Activated CD4-positive, CD25-positive, alpha-beta regulatory T cell treated with anti-CD3 and anti-CD28 coated beads, Interleukin-2, amount 50 U/mL, for 24 hours (primary cell): ENCODE measurements around the gene PLCH2.

ENCODE experiments used
- ATAC-seq, 2 donors: fragments of 150-1000 bp; cut with Tn5 transposase; one replicate each; pipeline ENCODE4 v1.10.0; 2021; ENCODE audit warnings: mild to moderate bottlenecking in 1 of 2, moderate library complexity in 1 of 2

The PLCH2 gene

DNA sequence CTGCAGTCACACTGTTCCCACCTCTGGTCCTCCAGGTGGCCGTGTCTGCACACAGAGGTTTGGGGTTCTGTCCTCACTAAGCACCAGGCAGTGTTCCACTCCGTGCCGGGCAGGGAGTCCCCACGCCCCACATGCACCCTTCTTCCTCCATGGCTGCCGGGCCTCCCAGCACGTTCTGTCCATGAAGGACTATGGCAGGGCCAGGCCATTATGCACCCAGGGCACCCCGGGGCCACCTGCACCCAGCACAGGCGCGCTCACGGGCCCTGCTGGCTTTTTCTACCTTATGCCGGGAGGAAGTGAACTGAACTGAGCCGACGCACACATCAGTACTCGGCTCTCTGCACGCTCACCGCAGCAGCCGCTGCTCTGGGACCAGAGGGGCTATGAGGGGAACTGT is 40.0 kb downstream of the PLCH2 start:
- no peak for ATAC-seq

DNA sequence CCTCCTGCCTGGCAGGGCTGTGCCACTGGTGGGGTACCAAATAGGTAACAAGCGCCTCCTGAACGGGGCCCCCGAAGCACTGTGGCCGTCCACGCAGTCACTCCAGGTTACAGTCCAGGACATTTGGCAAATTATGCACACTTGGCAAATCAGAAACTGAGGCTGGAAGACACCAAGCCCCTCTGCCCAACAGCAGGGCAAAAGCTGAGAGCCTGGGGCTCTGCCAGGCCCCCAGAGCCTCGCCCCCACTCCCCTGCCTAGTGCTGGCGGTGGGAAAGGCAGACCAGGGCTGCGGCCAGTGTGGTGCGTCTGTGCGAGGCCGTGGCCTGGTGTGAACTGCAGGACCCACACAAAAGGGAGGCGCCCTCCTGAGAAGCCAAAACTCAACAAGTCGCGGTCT is 40.9 kb downstream of the PLCH2 start:
- no peak for ATAC-seq

GRCh38 chr1:2517966-2518365 is 41.9 kb downstream of the PLCH2 start:
- ATAC-seq, result no peak

- no peak for ATAC-seq
Measured at GRCh38 chr1:2518528-2518927, 42.4 kb downstream of the PLCH2 start.

GRCh38 chr1:2519029-2519685 is 43.1 kb downstream of the PLCH2 start:
- ATAC-seq, result no peak

GRCh38 chr1:2519729-2520128 is 43.6 kb downstream of the PLCH2 start:
- ATAC-seq, result no peak

GRCh38 chr1:2520206-2520605 is 44.1 kb downstream of the PLCH2 start:
- ATAC-seq, result no peak

DNA sequence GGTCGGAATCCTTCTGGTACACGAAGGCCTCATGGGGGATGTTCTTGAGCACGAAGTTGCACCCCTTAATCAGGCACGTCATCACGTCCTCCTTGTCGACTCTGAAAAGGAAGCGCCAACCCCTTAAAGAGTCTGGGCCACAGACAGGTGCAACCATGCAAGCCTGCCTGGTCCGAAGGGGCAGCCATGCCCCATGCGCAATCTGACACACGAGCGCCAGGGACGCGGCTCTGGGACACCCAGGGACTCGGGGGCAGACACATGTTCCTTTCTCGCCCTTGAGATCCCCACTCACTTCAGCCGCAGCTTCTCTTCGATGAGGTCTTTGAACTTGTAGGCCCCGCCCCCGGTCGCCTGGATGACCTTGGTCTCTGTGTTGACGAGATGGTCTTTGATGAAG is 44.7 kb downstream of the PLCH2 start:
- ATAC-seq, result no peak

- no peak for ATAC-seq
Measured at GRCh38 chr1:2522230-2522629, 46.1 kb downstream of the PLCH2 start.

GRCh38 chr1:2523191-2523890 is 47.3 kb downstream of the PLCH2 start:
- ATAC-seq, result no peak

GRCh38 chr1:2523891-2524609 is 48.0 kb downstream of the PLCH2 start:
- ATAC-seq, result no peak

DNA sequence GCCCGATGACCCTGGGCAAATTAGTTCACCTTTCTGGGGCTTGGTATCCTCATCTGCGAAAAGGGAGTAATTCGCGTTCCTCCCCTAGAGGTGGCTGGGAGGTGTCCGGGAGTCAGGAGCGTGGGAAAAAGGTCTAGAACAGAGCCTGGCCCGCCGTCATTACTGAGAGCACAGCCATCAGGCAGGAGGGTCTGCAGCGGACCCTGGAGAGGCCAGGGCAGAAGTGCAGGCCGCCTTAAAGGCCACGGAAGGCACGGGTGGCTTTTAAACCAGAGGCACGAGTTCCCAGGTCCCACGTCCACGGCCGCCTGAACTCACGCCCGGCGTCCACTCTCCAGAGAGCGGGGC is 49.5 kb downstream of the PLCH2 start:
- no peak for ATAC-seq

- peak; percentile 94 to 95 for ATAC-seq
Measured at GRCh38 chr1:2525920-2526823, 50.1 kb downstream of the PLCH2 start, which contains the start of gene PANK4. PANK4 (minus strand) TSS chr1:2526596; CDS start chr1:2526587, 9 bp downstream.

DNA sequence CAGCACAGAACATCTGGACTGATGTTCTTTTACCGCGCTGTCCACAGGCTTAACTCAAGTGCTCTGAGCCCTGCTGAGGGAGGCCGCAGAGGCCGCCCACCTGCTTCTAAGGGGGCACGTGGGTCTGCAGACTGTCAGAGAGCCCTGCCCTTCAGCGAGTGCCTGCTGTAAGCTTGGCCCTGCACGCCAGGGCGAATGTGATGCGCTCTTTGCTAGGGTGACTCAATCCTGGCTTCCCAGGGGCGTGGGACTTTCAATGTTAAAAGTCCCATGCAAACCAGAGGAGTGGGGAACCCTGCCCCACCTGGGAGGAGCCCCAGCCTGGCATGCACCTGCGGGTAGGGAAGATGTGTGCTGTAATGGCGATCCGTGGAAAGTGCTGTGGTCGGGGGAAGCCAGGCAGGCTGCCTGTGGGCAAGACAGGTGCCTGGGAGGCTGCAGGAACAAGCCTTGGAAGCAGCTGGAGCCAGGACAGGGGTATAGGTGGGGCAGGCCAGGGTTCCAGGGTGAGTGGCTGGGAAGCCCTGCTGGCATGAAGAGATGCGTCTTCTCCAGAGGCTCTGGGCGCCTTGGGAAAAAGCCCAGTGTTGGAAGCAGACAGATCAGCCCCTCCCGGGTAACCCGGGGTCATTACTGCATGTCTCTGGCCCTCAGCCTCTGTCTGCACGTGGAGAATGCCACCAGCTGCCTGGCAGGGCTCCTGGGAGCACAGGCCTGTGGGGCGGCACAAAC is 50.9 kb downstream of the PLCH2 start:
- peak; percentile 40 to 44 for ATAC-seq

DNA sequence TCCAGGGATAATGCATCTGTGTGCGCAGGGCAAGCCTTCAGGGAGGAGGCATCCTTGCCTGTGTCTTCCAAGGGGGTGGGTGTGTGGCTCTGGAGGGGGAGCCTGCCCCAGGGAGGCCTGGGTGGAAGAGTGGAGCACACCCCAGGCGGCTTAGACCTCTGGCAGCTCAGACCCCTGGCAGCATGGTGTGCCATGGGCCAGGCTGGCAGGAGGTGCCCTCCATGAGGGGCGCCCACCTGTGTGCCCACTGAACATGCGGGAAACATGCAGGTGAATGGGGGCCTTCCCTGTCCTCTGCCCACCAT is 51.4 kb downstream of the PLCH2 start:
- no peak for ATAC-seq

- no peak for ATAC-seq
Measured at GRCh38 chr1:2528016-2528415, 51.9 kb downstream of the PLCH2 start.

DNA sequence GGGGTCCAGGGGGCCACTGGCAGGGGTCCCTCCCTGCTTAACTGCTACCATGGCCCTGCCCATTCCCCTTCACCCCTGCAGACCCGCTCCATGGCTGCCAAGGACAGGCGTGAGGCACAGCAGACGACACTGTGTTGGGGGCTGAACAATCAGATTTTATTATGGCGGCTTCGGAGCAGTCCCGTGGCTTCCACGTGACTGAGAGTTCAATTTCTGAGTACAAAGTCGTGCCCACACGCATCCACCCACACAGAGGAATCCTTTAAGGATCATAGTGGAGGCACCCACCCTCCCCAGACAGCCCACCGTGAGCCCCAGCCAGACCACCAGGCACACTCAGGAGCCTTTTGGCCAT is 52.5 kb downstream of the PLCH2 start:
- ATAC-seq, result no peak

DNA sequence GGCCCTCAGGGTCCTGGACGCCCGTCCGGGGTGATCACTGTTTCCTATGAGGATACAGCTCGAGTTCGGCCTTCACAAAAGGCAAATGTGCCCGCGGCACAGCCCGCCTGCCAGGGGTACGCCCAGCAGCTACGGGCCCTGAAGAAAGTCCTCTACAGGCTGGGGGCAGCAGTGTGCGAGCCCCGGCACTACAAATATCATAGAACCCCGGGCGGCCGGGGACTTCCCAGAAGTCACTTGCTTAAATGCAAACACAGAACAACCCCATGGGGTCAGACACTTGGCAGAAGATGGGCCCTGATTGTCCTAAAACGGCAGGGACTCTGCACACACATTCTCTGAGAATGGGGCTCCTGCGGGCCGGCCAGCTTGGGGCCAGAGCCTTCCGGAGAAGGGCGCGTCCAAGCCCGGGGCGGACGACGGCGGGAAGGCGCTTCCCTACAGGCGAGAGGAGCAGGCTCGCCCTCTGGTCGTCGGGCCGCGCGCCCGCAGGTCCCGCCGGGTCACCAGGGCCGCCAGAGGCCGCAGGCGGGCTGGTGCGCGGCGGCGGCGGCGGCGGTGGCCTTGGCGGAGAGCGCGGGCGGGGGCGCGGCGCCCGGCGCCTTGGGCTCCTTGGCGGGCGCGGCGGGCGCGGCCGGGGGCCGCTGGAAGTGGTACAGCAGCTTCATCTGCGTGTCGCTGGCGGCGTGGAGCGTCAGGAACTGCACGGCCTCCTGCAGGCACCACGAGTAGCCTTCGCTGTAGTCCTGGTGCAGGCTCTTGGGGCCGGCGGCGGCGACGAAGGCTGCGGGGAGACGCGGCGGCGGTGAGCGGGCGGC is 53.1 kb downstream of the PLCH2 start:
- ATAC-seq, result no peak

DNA sequence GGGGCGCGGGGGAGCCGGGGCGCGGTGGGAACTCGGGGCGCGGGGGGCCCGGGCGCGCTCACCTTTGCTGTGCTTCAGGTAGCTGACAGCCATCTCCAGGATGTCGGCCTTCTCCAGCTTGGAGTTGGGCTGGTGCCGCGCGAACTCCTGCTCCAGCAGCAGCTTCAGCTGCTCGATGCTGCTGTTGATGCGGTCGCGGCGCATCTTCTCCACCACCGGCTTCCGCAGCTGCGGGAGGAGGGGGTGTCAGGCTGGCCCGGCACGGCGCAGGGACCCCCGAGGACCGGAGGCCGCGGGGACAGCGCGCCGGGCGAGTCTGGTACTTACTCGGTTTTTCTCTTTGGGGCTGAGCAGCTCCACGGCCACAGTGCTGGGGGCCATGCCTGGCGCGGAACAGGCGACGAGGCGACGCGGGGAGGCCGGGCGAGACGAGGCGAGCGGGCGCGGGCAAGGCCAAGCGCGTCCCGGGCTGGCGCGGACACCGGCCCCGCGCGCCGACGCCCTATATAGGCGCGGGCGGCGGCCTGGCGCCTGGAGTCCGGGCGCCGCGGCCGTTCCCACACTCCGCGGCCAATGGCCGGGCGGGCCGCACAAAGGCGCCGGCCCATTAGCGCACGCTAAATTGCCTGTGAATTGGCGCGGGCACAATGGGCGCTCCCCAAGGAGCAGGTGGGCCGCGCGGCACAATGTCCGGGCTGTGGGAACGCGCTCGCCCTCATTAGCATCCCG is 53.9 kb downstream of the PLCH2 start, which contains the start of gene HES5:
TSS of gene HES5 (minus strand) at position 480 of the 729 bp plus-strand sequence. CDS start at position 381, 99 bp downstream.
- no peak for ATAC-seq

- ATAC-seq, result no peak
Measured at GRCh38 chr1:2530513-2531361, 54.6 kb downstream of the PLCH2 start.
